H1 (cell line): ENCODE results near the gene NPY4R2. TPM values are rescaled to one million over a fixed set of nuclear protein-coding genes. Genes with fewer than 3 reads are reported as not detected.
"Not testable (repeated sequence)": the region's sequence is repeated elsewhere in the genome, so short reads cannot be mapped to it uniquely, and the experiment has no call there.

ENCODE experiments used
- CTCF ChIA-PET: fragments of 300-600 bp; sonication (Branson Sonifier 250); formaldehyde crosslinking; loops from one replicate; lab custom pipeline; 2021; ENCODE audit not compliant: partially characterized antibody; lab: Charles Lee
- POLR2A ChIA-PET: fragments of 300-600 bp; sonication (Branson Sonifier 250); formaldehyde crosslinking; loops from one replicate; lab custom pipeline; 2021; ENCODE audit warnings: inconsistent platforms; ENCODE audit not compliant: partially characterized antibody; lab: Charles Lee
- DNase-seq, 2 experiments: peaks; one replicate each; pipeline versions ENCODE4 v3.0.0 to v3.0.0-alpha.2; 2010 to 2022; ENCODE audit warnings: low spot score in 2 of 2, low read depth in 1 of 2, mixed read lengths in 1 of 2
- FAIRE-seq: peaks from 2 replicates; lab custom pipeline; 2011; peaks lifted over from hg19 to GRCh38; lab: Jason Lieb, UNC
- H2AFZ ChIP-seq: 2 replicates; pipeline ENCODE4 v1.8.1; 2012; ENCODE audit warnings: low read length, inconsistent platforms
- H2AK5ac ChIP-seq: 2 replicates; pipeline ENCODE4 v1.6.1; 2013; ENCODE audit warnings: low read depth, low read length
- H2BK120ac ChIP-seq: replicated peaks from 2 replicates; pipeline ENCODE3; 2013; ENCODE audit warnings: low read depth, low read length, inconsistent platforms
- H2BK12ac ChIP-seq: 2 replicates; pipeline ENCODE4 v1.6.1; 2013; ENCODE audit warnings: low read depth, low read length
- H2BK15ac ChIP-seq: 2 replicates; pipeline ENCODE4 v1.6.1; 2013; ENCODE audit warnings: low read length
- H2BK20ac ChIP-seq: 2 replicates; pipeline ENCODE4 v1.6.1; 2013; ENCODE audit warnings: low read length
- H2BK5ac ChIP-seq: 2 replicates; pipeline ENCODE4 v1.6.1; 2013; ENCODE audit warnings: low read depth, low read length
- H3K14ac ChIP-seq: 2 replicates; pipeline ENCODE4 v1.6.1; 2013; ENCODE audit warnings: inconsistent platforms; ENCODE audit not compliant: insufficient read length
- H3K18ac ChIP-seq: 2 replicates; pipeline ENCODE4 v1.6.1; 2013; ENCODE audit warnings: low read length; ENCODE audit errors: extremely low read depth
- H3K23ac ChIP-seq: 2 replicates; pipeline ENCODE4 v1.6.1; 2013; ENCODE audit warnings: inconsistent platforms; ENCODE audit not compliant: insufficient read length
- H3K23me2 ChIP-seq: 2 replicates; pipeline ENCODE4 v1.6.1; 2013; ENCODE audit warnings: low read depth, low read length
- H3K27ac ChIP-seq: 2 replicates; pipeline ENCODE4 v1.6.1; 2011; ENCODE audit warnings: low read depth, low read length, inconsistent platforms
- H3K27me3 ChIP-seq, 4 experiments: replicated peaks in 1 of 4; 1 replicate in 1 of 4; 2 replicates in 3 of 4; pipeline versions ENCODE4 v1.6.1 to v1.8.1; 2011 to 2013; ENCODE audit warnings: low read length in 3 of 4, mild to moderate bottlenecking in 3 of 4, inconsistent platforms in 2 of 4, mixed read lengths in 2 of 4, moderate library complexity in 1 of 4; ENCODE audit not compliant: control insufficient read depth in 3 of 4, insufficient read depth in 3 of 4; ENCODE audit errors: extremely low read depth in 1 of 4
- H3K36me3 ChIP-seq, 4 experiments: 2 replicates each; pipeline versions ENCODE4 v1.6.1 to v1.8.1; 2011 to 2013; ENCODE audit warnings: mild to moderate bottlenecking in 4 of 4, low read length in 3 of 4, moderate library complexity in 2 of 4, control low read depth in 1 of 4, inconsistent platforms in 1 of 4; ENCODE audit not compliant: insufficient read depth in 4 of 4, control insufficient read depth in 2 of 4
- H3K4ac ChIP-seq: replicated peaks from 2 replicates; pipeline ENCODE3; 2013; ENCODE audit warnings: low read length, low read depth, mixed read lengths, inconsistent platforms; ENCODE audit not compliant: insufficient read length
- H3K4me1 ChIP-seq, 4 experiments: replicated peaks in 1 of 4; 1 replicate in 1 of 4; 2 replicates in 3 of 4; pipeline versions ENCODE4 v1.6.1 to v1.8.1; 2011 to 2013; ENCODE audit warnings: low read length in 3 of 4, inconsistent platforms in 2 of 4, mixed read lengths in 1 of 4; ENCODE audit not compliant: insufficient read depth in 4 of 4, control insufficient read depth in 3 of 4
- H3K4me2 ChIP-seq, 2 experiments: 2 replicates each; pipeline versions ENCODE4 v1.6.1 to v1.8.1; 2011 to 2013; ENCODE audit warnings: low read depth in 2 of 2, low read length in 2 of 2, control low read depth in 1 of 2, inconsistent platforms in 1 of 2, mild to moderate bottlenecking in 1 of 2; ENCODE audit not compliant: insufficient read depth in 1 of 2
- H3K4me3 ChIP-seq, 4 experiments: fragments of 200-600, 300-600 bp in 1 of 4; sonication (generic), shearing (Covaris generic), sonication (Bioruptor Twin) in 1 of 4; 2 replicates each; pipeline versions ENCODE4 v1.5.1 to v1.8.1; 2011 to 2016; ENCODE audit warnings: low read length in 4 of 4, low read depth in 3 of 4, control low read depth in 2 of 4, inconsistent platforms in 2 of 4, mild to moderate bottlenecking in 2 of 4, mixed read lengths in 1 of 4, moderate library complexity in 1 of 4; ENCODE audit not compliant: insufficient read depth in 2 of 4; ENCODE audit errors: extremely low read depth in 1 of 4
- H3K56ac ChIP-seq: replicated peaks from 2 replicates; pipeline ENCODE3; 2013; ENCODE audit warnings: low read depth, mild to moderate bottlenecking, mixed read lengths, low read length, inconsistent platforms; ENCODE audit not compliant: insufficient read length
- H3K79me1 ChIP-seq: 2 replicates; pipeline ENCODE4 v1.6.1; 2013; ENCODE audit warnings: low read depth, low read length, control low read depth
- H3K79me2 ChIP-seq, 2 experiments: 2 replicates each; pipeline versions ENCODE4 v1.6.1 to v1.8.1; 2012 to 2013; ENCODE audit warnings: low read length in 2 of 2, mild to moderate bottlenecking in 2 of 2, inconsistent platforms in 1 of 2; ENCODE audit not compliant: insufficient read depth in 2 of 2, control insufficient read depth in 1 of 2
- H3K9ac ChIP-seq, 4 experiments: replicated peaks in 1 of 4; 1 replicate in 1 of 4; 2 replicates in 3 of 4; pipeline versions ENCODE4 v1.6.1 to v1.8.1; 2011 to 2013; ENCODE audit warnings: low read depth in 3 of 4, low read length in 3 of 4, control low read depth in 2 of 4, mild to moderate bottlenecking in 2 of 4, moderate library complexity in 2 of 4, inconsistent platforms in 1 of 4; ENCODE audit errors: extremely low read depth in 1 of 4
- H3K9me3 ChIP-seq, 2 experiments: 2 replicates each; pipeline versions ENCODE4 v1.6.1 to v1.8.1; 2012 to 2013; ENCODE audit warnings: mild to moderate bottlenecking in 2 of 2, moderate library complexity in 2 of 2, control low read depth in 1 of 2, inconsistent platforms in 1 of 2, low read depth in 1 of 2, low read length in 1 of 2, mixed read lengths in 1 of 2; ENCODE audit not compliant: insufficient read depth in 2 of 2
- H4K20me1 ChIP-seq, 2 experiments: replicated peaks in 1 of 2; 2 replicates each; pipeline versions ENCODE3 to v1.8.1; 2011 to 2013; ENCODE audit warnings: inconsistent platforms in 2 of 2, low read length in 2 of 2, mild to moderate bottlenecking in 1 of 2; ENCODE audit not compliant: insufficient read depth in 2 of 2, control insufficient read depth in 1 of 2
- H4K5ac ChIP-seq: 2 replicates; pipeline ENCODE4 v1.6.1; 2013; ENCODE audit warnings: low read length, low read depth, mixed read lengths, inconsistent platforms; ENCODE audit not compliant: insufficient read length
- H4K8ac ChIP-seq: 2 replicates; pipeline ENCODE4 v1.8.0; 2013; ENCODE audit warnings: mild to moderate bottlenecking, moderate library complexity, low read length, inconsistent platforms; ENCODE audit not compliant: insufficient read depth; ENCODE audit errors: extremely low read depth
- H4K91ac ChIP-seq: replicated peaks from 2 replicates; pipeline ENCODE3; 2013; ENCODE audit warnings: low read length, mixed read lengths, inconsistent platforms; ENCODE audit not compliant: insufficient read length
- WGBS, 2 experiments: shearing (Covaris generic) in 1 of 2; methylation state at CpG; one replicate each; pipeline versions ENCODE4 v1.1.6 to v1.1.7; 2013 to 2015; ENCODE audit warnings: low lambda C conversion rate in 2 of 2, mixed read lengths in 2 of 2, inconsistent platforms in 1 of 2, low coverage in 1 of 2, missing lambda C conversion rate in 1 of 2; ENCODE audit not compliant: insufficient replicate concordance in 2 of 2, insufficient coverage in 1 of 2, insufficient read length in 1 of 2; ENCODE audit errors: extremely low coverage in 1 of 2, missing lambda C conversion rate in 1 of 2; 5-methylcytosine and 5-hydroxymethylcytosine counted together
- polyA plus RNA-seq, 7 experiments: library from polyadenylated mRNA; depleted of rRNA in 3 of 7; stranded (reverse) in 5 of 7; unstranded in 2 of 7; fragments of >200 nt in 5 of 7; fragments of 200-250 nt in 2 of 7; gene quantifications; 1 replicate in 5 of 7; 2 replicates in 1 of 7; 4 replicates in 1 of 7; pipeline versions ENCODE4 v1.2.1 to v1.2.3, GENCODE V29; 2011 to 2013; ENCODE audit warnings: missing spikeins in 2 of 7, mixed read lengths in 2 of 7
- total RNA-seq: library from RNA; stranded (reverse); fragmentation: NEBNext Ultra II Directional; extraction: Animal tissue kit (Norgen Biotek cat#: 25700); gene quantifications from 2 replicates; pipeline ENCODE4 v1.2.1, GENCODE V29; 2021

NPY4R2 gene
- total and polyA plus RNA-seq, 2 of the 8 experiments (the other 6 are each of a cell fraction or from before 2014, with no cell fraction given) = 0.05 TPM; not detected in 1

DNA sequence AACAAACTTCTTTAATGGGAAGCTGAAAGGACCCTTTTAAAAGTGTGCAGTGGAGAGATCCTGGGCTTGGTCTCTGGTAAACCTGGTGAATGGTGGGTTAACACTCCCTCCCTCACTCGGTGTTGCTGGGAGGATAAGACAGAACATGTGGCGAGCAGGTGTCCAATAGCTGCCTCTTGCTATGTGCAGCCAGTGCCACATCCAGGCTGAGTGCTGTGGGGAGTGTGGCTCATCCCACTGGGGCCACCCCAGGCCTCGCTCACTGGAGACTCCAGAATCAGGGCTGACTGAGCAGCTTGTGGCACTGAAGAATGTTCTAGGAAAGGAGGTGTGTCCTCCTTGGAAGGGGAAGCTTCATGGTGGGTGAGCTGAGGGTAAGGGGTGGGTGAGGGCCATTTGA lies 51.6 kb downstream of the NPY4R2 start:
- FAIRE-seq, H3K14ac ChIP-seq, H2AK5ac ChIP-seq, POLR2A ChIA-PET, CTCF ChIA-PET, H4K8ac ChIP-seq, H2BK15ac ChIP-seq, H3K36me3 ChIP-seq, H4K20me1 ChIP-seq, H3K79me2 ChIP-seq, H3K18ac ChIP-seq, H3K4me1 ChIP-seq, H3K56ac ChIP-seq, H2BK20ac ChIP-seq, H3K27me3 ChIP-seq, H2AFZ ChIP-seq, DNase-seq, H2BK5ac ChIP-seq, H3K4ac ChIP-seq, H3K9ac ChIP-seq, H2BK120ac ChIP-seq, H3K9me3 ChIP-seq, H4K91ac ChIP-seq, H3K23me2 ChIP-seq, H3K4me3 ChIP-seq, H3K79me1 ChIP-seq, H4K5ac ChIP-seq, H2BK12ac ChIP-seq, H3K27ac ChIP-seq, H3K4me2 ChIP-seq, H3K23ac ChIP-seq: not testable (repeated sequence)
- WGBS, 2 experiments = 100% methylated on average over 2 of the region's 3 CpGs; no CpG with 5 or more reads in 1 of the 2 experiments

- H3K4me3 ChIP-seq, H2AK5ac ChIP-seq, H3K9ac ChIP-seq, H3K14ac ChIP-seq, H2BK20ac ChIP-seq, H4K91ac ChIP-seq, H2BK12ac ChIP-seq, H3K56ac ChIP-seq, H3K18ac ChIP-seq, H2BK5ac ChIP-seq, H3K27ac ChIP-seq, POLR2A ChIA-PET, H3K4ac ChIP-seq, H3K4me1 ChIP-seq, H3K23me2 ChIP-seq, H3K23ac ChIP-seq, H3K27me3 ChIP-seq, CTCF ChIA-PET, H3K9me3 ChIP-seq, H4K20me1 ChIP-seq, H3K36me3 ChIP-seq, H2BK120ac ChIP-seq, H4K5ac ChIP-seq, H3K79me1 ChIP-seq, H3K4me2 ChIP-seq, FAIRE-seq, H2BK15ac ChIP-seq, H2AFZ ChIP-seq, H4K8ac ChIP-seq, DNase-seq, H3K79me2 ChIP-seq: not testable (repeated sequence)
- no CpG with 5 or more reads among the region's 5 CpGs for WGBS, 2 experiments
These were observed 53.1 kb downstream of the NPY4R2 start for GRCh38 chr10:47971598-47971997.
